Measurements from ENCODE around the gene WWOX.

The WWOX gene

DNA sequence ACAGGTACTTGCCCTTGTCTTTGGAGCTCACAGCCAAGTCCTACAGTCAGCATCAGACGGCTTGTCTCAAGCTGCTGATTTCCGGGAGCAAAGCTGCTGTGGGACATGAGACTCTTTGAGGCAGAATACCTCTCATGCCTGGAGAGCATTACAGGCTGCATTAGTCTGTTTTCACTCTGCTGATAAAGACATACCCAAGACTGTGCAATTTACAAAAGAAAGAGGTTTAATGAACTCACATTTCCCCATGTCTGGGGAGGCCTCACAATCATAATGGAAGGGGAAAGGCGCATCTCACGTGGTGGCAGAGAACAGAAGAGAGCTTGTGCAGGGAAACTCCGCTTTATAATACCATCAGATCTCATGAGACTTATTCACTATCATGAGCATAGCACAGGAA lies 661.2 kb downstream of the WWOX start:
- DNase-seq = no peak

DNA sequence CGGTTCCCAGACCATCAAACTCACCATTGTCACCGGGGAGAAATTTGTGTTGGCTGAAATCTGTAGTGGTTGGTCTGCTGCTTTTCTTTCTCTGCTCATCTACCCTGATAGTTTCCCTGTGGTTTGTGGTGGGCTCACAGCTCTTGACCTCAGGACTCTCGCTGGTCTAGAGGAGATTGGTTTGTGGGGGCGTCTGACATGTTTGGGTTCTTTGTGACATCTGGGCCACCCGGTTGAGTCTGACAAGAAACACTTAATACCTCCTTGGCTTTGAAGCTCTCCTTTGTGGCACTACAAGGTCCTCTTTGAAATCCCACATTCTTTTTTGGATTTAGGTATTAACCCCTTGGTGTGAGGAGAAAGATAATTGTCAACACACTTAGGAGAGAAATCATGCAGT lies 662.0 kb downstream of the WWOX start:
- DNase-seq = no peak

DNA sequence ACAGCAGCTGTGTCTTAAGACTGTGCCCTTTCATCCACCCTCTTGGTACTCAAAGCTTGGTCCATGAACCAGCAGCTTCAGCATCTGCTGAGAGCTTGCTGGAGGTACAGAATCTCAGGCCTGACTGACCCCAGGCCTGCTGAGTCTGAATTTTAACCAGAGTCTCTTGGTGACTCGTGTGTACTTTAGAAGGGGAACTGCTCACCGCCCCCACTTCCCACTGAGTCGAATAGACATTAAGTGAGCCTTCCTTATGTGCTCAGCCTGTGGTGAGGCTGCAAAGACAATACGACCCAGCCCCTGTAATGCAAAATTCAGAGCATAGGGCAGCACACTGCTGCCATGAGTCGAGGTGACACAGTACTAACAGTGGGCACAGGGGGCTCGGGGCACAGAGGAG lies 662.8 kb downstream of the WWOX start:
- peak; percentile 75 for DNase-seq

DNA sequence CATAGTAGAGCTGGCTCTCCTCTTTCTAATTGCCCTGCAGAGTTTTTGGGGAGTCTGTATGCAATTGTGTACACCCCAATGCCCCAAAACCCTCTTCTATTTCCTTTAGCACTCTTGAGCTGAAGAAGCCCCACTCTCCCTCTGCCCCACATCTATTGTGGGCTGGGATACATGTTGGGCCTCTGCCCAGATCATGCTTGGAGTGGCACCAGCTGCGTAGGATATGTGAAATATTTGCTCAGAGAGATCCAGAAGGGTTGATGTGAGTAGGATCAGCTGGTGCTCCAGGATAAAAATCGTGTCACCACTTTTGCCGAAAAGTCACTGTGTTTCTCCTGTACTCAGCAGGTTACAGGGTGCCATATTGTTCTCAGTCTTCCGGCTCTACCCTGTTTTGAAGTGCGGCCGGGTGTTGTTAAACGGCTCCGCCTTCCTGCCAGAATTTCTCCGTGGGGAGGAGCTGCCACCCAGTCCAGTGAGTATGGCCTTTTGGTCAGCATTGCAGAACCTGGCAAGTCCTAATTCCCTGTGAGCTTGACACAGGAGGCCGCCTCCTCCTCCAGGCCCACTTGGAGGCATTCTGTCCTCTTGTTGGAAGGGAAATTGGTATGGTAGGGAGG lies 664.5 kb downstream of the WWOX start:
- DNase-seq = no peak

DNA sequence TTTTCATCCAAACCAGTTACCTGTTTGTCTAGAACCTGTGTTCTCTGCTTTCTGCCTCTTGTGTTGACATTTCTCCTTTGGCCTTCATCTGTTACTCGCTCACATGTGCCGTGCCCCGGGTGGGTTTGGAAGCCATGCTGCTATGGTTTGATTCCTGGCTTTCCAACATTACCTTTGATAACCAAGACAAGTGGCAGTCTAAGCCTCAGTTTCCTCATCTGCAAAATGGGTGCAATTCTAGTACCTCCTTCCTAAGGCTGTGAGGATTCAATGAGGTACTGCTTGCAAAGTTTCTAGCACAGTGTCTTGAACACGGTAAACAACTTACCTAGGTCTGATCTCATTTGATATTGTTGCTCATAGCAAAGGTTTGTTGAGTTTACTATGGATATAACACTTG lies 665.0 kb downstream of the WWOX start:
- no peak for DNase-seq

DNA sequence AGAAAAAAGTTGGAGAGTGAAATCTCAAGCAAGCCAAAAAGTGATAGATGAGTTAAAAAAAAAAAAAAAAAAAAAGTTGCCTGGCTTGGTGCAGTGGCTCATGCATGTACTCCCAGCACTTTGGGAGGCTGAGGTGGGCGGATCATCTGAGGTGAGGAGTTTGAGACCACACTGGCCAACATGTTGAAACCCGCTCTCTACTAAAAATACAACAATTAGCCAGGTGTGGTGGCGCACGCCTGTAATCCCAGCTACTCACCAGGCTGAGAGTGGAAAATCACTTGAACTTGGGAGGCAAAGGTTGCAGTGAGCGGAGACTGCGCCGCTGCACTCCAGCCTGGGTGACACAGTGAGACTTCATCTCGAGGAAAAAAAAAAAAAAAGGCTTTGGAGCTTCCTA lies 668.8 kb downstream of the WWOX start:
- no peak for DNase-seq

DNA sequence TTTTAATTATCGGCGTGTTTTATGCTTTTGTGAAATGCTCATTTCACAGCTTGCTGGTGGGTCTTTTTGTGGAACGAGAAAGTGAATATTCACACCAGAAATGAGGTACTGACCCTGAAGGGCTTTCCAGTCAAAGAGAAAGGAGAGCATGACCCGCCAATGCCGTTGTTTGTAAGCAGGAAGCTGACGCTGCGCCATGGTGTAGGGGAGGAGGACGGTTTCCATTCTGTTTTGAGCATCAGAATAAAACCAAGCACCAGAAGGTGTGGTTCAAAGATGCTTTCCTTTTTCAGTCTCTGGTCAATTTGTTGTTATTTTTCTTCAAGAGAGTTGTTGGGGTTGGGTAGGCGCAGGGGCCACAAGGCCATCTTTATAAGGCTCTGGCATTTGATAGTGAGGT lies 669.3 kb downstream of the WWOX start:
- DNase-seq = no peak

DNA sequence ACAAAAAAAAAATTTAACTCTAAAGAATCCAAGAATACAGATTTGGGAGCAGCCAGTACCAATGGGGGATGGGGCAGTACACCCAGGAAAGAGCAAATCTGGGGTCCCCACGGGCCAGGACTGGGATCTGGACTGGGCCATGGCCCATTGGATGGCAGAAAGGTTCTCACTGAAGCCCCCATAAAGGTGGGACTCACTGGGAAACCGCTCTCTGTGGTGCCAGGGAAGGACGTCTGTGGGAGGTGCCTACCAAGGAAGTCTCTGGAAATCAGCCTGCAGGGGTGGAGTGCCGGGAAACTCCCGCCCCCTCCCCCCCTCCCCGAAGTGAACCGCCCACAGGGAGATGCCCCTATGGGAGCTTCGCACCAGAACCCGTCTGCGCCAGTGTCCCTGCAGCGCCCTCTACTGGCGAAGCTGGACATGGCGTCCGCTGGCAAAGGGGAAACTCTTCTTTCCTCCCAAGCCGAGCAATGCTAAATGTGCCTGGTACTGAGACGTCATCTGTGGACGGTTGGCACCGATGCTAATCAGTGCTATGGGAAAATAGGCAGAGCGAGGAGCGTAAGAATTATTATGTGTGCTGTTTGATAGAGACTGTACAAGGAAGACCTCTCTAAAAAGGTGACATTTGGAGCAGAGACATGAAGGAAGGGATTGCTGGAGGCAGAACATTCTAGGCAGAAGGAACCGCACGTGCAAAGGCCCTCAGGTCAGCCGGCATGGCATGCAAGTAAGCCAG lies 671.1 kb downstream of the WWOX start:
- DNase-seq = peak; percentile 70

DNA sequence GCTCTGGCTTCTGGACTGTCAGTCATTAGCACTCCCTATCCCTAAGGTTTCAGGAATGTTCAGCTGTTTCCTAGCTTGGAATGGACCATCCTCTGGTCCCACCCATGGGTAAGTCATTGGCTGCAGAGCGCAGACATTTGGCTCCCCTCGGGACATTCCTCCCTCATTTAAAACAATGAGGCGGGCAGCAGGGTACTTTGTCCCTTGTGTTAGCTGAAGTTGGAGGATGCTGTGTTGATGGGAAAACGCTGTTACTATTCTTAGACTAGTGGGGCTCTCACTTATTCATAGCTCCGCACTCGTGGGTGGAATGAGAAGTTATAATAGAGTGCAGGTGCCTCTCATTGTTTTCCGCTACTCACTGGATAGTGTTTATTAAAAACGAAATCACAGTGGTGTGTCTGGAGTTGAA lies 673.8 kb downstream of the WWOX start:
- no peak for DNase-seq

DNA sequence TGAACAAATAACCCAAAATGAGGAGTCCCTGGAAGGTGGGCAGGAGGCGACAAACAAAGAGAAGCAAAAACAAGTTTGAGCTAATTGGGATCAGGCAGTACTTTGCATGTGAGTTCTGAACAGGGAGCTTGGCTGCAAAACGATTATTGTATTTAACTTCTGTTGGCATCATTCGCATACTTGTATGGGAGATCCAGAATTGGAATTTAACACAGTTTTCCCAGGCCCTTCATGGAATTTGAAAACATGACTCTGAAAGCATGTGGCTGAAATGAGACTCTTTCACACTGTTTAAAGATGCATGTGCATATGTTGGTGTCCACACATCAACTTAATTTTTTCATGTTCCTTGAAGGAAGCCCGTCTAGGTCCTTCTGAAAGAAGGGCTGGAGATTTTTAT lies 674.3 kb downstream of the WWOX start:
- DNase-seq = no peak

DNA sequence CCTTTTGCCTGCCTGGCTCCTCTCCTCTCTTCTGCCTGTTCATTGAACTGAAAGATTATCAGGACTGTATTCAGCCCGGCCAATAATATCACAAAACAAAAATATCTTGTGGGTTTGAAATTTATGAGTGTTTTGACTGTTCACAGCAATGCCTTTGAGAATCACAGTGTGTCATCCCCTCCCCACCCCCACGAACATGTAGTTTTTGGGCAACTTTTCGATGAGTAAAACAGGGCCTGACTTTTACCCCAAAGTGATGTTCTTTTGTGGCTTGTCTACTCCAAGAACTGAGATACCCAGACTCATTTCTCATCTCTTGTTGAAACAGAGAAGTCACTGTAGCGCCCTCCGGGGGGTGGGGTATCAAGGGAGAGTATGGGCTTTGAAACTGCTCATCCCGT lies 675.7 kb downstream of the WWOX start:
- no peak for DNase-seq

DNA sequence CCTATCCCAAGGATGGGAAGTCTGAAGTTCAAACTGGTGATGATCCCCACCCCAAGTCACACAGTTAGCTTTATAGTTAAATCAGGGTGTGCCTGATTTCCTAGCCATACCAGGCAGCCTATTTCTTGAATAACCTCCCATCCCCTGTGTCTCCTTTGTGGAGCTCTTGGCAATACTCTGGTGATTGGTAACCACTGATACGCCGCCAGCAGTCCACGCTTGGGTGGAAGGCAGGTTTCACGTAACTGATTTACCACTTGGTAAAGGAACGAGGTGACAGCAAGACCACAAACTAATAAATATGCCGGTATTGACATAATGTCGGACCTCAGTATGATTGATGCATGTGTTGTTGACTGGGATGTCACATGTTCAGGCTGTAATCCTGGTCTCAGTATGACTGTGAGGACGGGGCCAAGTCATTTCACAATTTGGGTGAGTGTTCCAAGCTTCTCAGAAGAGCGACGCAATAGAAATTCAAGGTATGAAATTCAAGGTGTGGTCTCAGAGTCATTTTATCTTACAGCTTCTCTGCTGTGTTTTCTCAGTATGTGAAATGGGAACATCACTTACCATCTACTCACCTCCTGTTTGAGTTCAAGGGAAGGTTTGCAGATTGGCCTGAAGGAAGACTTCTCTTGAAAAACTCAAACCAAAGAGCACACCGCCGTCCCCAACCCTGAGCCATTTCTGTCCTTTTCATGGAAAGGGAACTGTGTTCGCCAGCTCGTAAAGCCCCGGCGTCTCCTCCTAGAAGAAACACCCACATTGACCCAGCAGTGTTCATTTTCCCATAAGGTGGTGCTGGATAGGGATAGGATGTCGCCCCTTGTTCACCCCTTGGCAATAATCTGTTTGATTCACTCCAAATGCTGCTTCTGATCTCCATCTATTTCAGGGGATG lies 678.9 kb downstream of the WWOX start:
- DNase-seq = no peak

DNA sequence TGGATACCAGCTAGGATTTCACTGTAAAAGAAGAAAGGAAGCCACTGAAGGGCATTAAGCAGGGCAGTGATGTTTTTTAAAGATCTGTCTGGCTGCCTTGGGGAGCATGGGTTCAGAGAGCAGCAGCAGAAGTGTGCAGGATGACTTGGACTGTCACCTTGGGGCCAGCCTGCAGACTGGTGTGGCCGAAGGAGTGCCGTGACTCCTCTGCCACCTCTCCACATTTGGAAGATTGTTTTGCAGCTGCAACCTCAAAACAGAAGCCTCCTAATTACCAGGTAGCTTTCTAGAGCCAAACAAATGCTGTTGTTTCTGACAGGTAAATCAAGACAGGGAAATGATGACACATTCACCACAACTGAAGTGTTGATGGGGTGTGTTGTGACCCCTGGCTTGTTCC lies 681.4 kb downstream of the WWOX start:
- DNase-seq = no peak

DNA sequence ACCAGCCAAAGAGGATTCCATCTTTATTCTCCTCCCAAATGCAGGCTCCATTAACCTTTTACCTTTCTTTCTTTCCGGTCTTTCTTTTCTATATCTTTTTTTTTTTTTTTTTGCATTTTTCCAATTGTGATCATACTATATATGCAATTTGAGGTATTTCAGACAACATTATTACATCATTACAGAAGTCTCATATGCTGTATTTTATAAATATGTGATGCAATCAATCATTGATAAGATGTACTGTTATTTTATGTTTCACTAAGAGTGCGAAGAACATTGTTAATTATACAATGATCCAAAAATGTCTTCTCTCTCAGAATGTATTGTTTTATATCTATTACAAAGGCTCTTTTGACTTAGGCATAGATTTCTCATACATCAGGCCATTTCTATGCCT lies 683.1 kb downstream of the WWOX start:
- no peak for DNase-seq

DNA sequence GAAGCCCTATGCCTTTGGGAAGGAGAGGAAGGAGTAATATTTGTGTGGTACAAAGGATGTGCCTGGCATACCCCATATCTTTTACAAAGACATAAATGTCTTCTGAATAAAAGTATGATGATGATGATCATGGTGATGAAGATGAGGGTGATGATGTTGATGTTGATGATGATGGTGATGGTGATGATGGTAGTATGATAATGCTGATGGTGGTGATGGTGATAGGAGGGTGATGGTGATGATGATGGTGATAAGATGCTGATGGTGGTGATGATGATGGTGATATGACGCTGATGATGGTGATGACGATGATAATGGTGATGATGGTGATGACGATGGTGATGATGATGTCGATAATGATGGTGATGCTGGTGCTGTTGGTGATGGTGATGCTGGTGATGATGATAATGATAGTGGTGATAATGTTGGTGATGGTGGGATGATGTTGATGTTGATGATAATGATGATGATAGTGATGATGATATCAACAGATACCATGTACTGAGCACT lies 684.2 kb downstream of the WWOX start:
- DNase-seq = no peak

DNA sequence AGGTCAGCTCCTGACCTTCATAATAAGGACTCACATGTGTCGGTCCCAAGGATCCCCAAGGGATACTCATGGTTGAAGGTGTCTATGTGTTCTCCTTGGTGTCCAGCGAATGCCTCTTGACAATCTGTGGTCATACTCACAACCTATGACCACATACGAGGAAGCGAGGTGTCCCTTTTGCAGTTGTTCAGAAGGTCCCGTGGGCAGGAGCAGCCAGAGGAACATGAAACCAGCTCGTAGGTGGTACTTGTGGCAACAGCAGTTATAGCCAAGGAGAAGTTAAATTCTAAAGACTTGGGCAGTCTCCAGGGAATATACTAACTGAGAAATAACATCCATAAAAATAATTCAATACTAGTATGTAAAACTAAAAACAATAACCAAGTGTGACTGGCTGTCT lies 685.3 kb downstream of the WWOX start:
- DNase-seq = peak; percentile 82

DNA sequence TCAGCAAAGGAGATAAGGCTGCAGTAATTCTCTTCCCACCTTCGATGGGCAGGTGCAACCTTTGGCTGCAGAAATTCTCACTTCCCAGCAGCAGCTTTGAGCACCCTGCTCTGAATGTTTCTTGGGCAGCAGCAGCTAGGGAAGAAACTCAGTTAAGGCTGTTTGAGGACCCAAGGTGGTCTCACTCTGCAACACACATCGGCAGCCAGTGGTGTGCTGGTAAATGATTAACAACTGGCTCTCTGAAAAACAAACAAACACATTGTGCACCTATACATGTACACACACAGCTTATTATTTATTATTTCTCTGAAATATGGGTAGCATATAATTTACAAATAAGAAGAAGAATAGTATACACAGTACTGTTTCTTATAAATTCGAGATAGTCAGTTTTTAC lies 685.8 kb downstream of the WWOX start:
- DNase-seq = no peak

DNA sequence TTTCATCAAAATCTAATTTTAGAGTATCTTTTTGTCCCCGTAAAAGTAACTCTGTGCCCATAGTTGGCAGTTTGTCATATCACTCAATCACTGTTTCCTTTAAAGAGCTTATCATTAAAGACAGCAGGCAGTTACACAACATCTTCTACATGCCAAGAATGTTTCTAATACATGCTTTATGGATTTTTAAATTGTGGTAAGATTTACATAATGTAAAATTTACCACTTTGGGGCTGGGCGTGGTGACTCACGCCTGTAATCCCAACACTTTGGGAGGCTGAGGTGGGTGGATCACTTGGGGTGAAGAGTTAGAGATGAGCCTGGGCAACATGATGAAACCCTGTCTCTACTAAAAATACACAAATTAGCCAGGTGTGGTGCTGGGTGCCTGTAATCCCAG lies 687.2 kb downstream of the WWOX start:
- no peak for DNase-seq

DNA sequence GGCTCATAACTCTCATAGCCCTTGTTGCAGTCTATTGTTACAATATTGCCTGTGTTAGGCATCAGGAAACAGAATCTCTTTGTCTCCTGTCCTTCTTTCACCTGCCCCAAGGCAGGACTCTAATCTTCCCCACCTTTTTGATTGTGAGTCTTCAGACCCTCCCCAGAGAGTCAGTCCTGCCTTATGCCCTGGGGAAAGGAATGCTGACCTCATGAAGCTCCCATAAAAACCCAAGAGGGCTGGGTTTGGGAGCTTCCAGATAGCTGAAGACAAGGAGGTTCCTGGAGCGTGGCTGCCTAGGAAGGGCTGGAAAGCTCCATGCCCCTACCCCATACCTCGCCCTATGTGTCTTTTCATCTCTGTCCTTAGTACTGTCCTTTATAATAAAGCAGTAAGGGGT lies 688.8 kb downstream of the WWOX start:
- DNase-seq = no peak

DNA sequence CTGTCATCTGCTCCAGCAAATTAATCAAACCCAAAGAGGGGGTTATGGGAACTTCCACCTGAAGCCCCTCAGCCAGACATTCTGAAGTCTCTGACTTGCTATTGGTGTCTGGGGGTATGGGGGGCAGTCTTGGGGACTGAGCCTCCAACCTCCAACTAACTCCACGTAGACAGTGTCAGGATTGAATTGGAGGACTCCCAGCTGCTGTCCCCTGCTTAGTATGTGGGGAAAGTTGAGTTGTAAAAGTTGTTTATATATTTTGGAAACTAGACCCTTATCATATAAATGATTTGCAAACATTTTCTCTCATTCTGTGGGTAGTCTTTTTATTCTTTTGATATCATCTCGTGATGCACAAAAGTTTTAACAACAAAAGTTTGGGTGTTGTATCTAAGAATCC lies 689.2 kb downstream of the WWOX start:
- DNase-seq = no peak

DNA sequence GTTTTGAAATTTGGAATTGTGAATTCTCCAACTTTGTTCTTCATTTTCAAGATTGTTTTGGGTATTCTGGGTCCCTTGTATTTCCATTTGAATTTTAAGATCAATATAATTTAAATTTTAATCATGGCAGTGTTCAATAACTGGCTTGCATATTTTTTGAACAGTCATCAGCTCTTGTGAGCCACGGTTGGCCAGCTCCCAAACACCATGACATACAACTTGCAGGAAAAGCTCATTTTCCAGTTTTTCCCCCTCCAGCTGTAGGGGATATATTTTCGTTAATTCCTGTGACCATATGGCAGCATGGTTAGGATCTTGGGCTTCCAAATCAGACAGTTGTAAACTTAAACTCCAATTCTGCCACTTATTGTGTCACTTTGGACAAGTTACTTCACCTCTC lies 690.1 kb downstream of the WWOX start:
- DNase-seq = no peak

DNA sequence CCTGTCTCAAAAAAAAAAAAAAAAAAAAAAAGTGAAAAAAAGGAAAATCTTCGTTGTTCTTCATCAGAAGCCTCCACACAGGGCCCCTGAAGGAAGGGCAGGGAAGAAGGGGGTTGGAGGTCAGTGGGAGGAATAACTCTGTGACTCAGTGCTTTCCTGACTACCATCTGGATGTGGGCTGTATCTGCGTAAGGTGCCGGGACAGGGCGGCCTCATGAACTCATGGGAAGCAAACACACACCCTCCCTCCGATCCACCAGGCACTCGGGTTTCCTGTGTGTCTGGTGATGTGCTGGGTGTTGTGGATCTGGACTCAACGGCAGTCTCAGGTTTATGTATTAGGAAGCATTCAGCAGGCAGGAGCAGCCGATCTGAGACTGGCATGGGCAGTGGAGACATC lies 691.6 kb downstream of the WWOX start:
- no peak for DNase-seq

DNA sequence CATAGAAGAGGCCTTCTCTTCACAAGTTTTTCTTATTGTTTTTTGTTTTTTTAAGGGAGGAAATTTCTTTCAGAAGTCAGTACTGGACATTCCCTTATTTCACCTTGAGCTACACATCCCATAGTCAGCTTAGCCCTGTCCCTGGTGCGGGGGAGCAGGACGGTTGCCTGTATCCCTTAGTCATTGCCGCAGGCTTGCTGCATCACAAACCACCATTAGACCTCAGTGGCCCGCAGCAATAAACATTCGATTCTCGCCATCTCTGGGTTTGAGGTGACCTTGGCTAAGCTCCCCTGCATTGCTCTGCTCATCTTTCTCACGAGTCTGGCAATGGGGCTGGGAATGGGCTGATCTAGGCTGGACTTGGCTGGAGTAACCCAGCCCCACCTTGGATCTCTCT lies 692.5 kb downstream of the WWOX start:
- DNase-seq = no peak

DNA sequence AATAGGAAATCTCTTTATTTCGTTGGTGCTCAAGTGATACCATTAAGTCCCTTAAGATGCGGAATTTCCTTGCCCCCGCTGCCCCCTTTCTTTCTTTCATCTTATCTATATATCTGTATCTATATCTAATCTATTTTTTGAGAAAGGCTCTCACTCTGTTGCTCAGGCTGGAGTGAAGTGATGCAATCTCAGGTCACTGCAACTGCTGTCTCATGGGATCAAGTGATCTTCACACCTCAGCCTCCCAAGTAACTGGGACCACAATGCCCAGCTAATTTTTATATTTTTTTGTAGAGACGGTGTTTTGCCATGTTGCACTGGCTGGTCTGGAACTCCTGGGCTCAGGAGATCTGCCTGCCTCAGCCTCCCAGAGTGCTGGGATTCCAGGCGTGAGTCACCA lies 693.5 kb downstream of the WWOX start:
- DNase-seq = no peak

All from inflammatory macrophage treated with lipopolysaccharide for 4 hours (primary cell).